ENCODE data around the gene AGPAT3.

GRCh38 chr21:43961382-43961909 lies 96.4 kb downstream of the AGPAT3 start:
- TF ChIP-seq CTCF (tag by site-specific recombination; IDR thresholded peaks at IDR 0.05) (no peak), ZNF561 (tag by site-specific recombination; IDR thresholded peaks at IDR 0.05; ENCODE audit: borderline replicate concordance) (no peak), ZNF221 (tag by site-specific recombination; IDR thresholded peaks at IDR 0.05; ENCODE audit: borderline replicate concordance) (no peak), BCL11A (tag by site-specific recombination; IDR thresholded peaks at IDR 0.05; ENCODE audit: low read depth) (no peak)
